ENCODE data around the gene ATXN7L3. TPM values are rescaled to one million over a fixed set of nuclear protein-coding genes. Genes with fewer than 3 reads are reported as not detected.

ATXN7L3 gene
- total RNA-seq, 1 donor from 2014 or later = 103 TPM

- POLR2A ChIA-PET = interaction anchor here (0.6 kb wide), 1 partner anchor 78 kb away, joined by 5 read pairs; no protein-coding TSS in a partner anchor
- Mint-ChIP-seq H3K36me3 (ENCODE audit: low read depth) (no peaks in the 10 kb centered on the region), H3K9me3 (no peaks in the 10 kb centered on the region), H3K4me1 (peaks cover 4% of the 10 kb centered on the region), H3K4me3 (no peak overlapping the region), H3K27ac (no peak overlapping the region), H3K27me3 (no peaks in the 10 kb centered on the region)
- CTCF ChIA-PET = no interaction called here
- ATAC-seq (ENCODE audit: low read depth) = no peak
- TF ChIP-seq, protein P1, sequence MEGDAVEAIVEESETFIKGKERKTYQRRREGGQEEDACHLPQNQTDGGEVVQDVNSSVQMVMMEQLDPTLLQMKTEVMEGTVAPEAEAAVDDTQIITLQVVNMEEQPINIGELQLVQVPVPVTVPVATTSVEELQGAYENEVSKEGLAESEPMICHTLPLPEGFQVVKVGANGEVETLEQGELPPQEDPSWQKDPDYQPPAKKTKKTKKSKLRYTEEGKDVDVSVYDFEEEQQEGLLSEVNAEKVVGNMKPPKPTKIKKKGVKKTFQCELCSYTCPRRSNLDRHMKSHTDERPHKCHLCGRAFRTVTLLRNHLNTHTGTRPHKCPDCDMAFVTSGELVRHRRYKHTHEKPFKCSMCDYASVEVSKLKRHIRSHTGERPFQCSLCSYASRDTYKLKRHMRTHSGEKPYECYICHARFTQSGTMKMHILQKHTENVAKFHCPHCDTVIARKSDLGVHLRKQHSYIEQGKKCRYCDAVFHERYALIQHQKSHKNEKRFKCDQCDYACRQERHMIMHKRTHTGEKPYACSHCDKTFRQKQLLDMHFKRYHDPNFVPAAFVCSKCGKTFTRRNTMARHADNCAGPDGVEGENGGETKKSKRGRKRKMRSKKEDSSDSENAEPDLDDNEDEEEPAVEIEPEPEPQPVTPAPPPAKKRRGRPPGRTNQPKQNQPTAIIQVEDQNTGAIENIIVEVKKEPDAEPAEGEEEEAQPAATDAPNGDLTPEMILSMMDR (IDR thresholded peaks at IDR 0.05) = no peak
- no peak for DNase-seq
- intact Hi-C loops (cut with micrococcal nuclease) = no loop called here
Measured at GRCh38 chr17:44236444-44236991, 36.8 kb upstream of the ATXN7L3 start.

GRCh38 chr17:44235583-44235936, 35.9 kb upstream of the ATXN7L3 start:
- TF ChIP-seq, protein P1 (IDR thresholded peaks at IDR 0.05) = no peak
- POLR2A ChIA-PET = interaction anchor here (0.7 kb wide), 1 partner anchor 118 kb away, joined by 3 read pairs; no protein-coding TSS in a partner anchor
- no peak overlapping the region for H3K4me3 Mint-ChIP-seq

GRCh38 chr17:44233582-44233981, 33.9 kb upstream of the ATXN7L3 start:
- H3K4me1 Mint-ChIP-seq = no peaks in the 10 kb centered on the region
- POLR2A ChIA-PET = no interaction called here

More at GRCh38 chr17:44235583-44235936, 35.9 kb upstream of the ATXN7L3 start:
- no peak for ATAC-seq (ENCODE audit: low read depth)
- Mint-ChIP-seq H3K27ac (no peak overlapping the region), H3K36me3 (ENCODE audit: low read depth) (no peaks in the 10 kb centered on the region), H3K27me3 (no peaks in the 10 kb centered on the region), H3K4me1 (no peaks in the 10 kb centered on the region), H3K9me3 (no peaks in the 10 kb centered on the region)
- CTCF ChIA-PET = no interaction called here
- DNase-seq = no peak
- intact Hi-C loops (cut with micrococcal nuclease) = no loop called here

GRCh38 chr17:44232061-44232460, 32.4 kb upstream of the ATXN7L3 start:
- DNase-seq (no peak), ATAC-seq (ENCODE audit: low read depth) (no peak)
- TF ChIP-seq, protein P1 (IDR thresholded peaks at IDR 0.05) = no peak
- Mint-ChIP-seq H3K4me1 (no peaks in the 10 kb centered on the region), H3K4me3 (no peak overlapping the region), H3K27ac (no peak overlapping the region), H3K36me3 (ENCODE audit: low read depth) (no peaks in the 10 kb centered on the region), H3K9me3 (no peaks in the 10 kb centered on the region), H3K27me3 (no peaks in the 10 kb centered on the region)
- CTCF ChIA-PET = no interaction called here
- POLR2A ChIA-PET = no interaction called here
- intact Hi-C loops (cut with micrococcal nuclease) = no loop called here

More at GRCh38 chr17:44233582-44233981, 33.9 kb upstream of the ATXN7L3 start:
- Mint-ChIP-seq H3K4me3 (no peak overlapping the region), H3K27me3 (no peaks in the 10 kb centered on the region), H3K27ac (no peak overlapping the region), H3K36me3 (ENCODE audit: low read depth) (no peaks in the 10 kb centered on the region), H3K9me3 (no peaks in the 10 kb centered on the region)
- CTCF ChIA-PET = no interaction called here
- no peak for DNase-seq
- TF ChIP-seq, protein P1 (IDR thresholded peaks at IDR 0.05) = no peak
- no peak for ATAC-seq (ENCODE audit: low read depth)
- intact Hi-C loops (cut with micrococcal nuclease) = no loop called here

GRCh38 chr17:44230140-44230539, 30.5 kb upstream of the ATXN7L3 start:
- Mint-ChIP-seq H3K27ac (no peak overlapping the region), H3K27me3 (no peaks in the 10 kb centered on the region), H3K4me3 (no peak overlapping the region), H3K4me1 (no peaks in the 10 kb centered on the region), H3K9me3 (no peaks in the 10 kb centered on the region), H3K36me3 (ENCODE audit: low read depth) (no peaks in the 10 kb centered on the region)
- DNase-seq = no peak
- ChIA-PET POLR2A (interaction anchor here (1.2 to 1.7 kb wide), 2 partner anchors 9 to 10 kb away, joined by 5 to 7 read pairs; partner anchors contain the start of gene UBTF), CTCF (interaction anchor here (1.0 kb wide), 1 partner anchor 20 kb away, joined by 4 read pairs; no protein-coding TSS in a partner anchor)
- intact Hi-C loops (cut with micrococcal nuclease) = no loop called here
- TF ChIP-seq, protein P1 (IDR thresholded peaks at IDR 0.05) = no peak
- ATAC-seq (ENCODE audit: low read depth) = no peak

Data from activated B cell treated with CpG ODN at 0.5 μM for 24 hours (primary cell).